Neutrophil (primary cell): ENCODE measurements around the gene NCCRP1.

Experiments
- H3K27ac ChIP-seq: fragments of 200-600 bp; sonication (generic); 2 replicates; pipeline ENCODE4 v1.5.1; 2016; ENCODE audit warnings: mild to moderate bottlenecking, moderate library complexity
- H3K27me3 ChIP-seq: fragments of 200-600 bp; sonication (generic); 2 replicates; pipeline ENCODE4 v1.6.0; 2016; ENCODE audit warnings: mild to moderate bottlenecking
- H3K36me3 ChIP-seq: fragments of 200-600 bp; sonication (generic); 2 replicates; pipeline ENCODE4 v1.5.1; 2017
- H3K4me1 ChIP-seq, 2 experiments: fragments of 200-600 bp in 1 of 2; sonication (generic) in 1 of 2; 1 replicate in 1 of 2; 2 replicates in 1 of 2; pipeline versions ENCODE4 v1.5.1 to v1.6.1; 2013 to 2016; ENCODE audit warnings: low read depth in 1 of 2, low read length in 1 of 2, mild to moderate bottlenecking in 1 of 2, moderate library complexity in 1 of 2; ENCODE audit not compliant: control insufficient read depth in 1 of 2, insufficient read depth in 1 of 2
- H3K4me3 ChIP-seq, 2 experiments: fragments of 200-600 bp in 1 of 2; sonication (generic) in 1 of 2; 1 replicate in 1 of 2; 2 replicates in 1 of 2; pipeline ENCODE4 v1.5.1; 2013 to 2016; ENCODE audit warnings: low read depth in 1 of 2, low read length in 1 of 2, mild to moderate bottlenecking in 1 of 2, moderate library complexity in 1 of 2
- H3K9me3 ChIP-seq: fragments of 200-600 bp; sonication (generic); 2 replicates; pipeline ENCODE4 v1.5.1; 2016
- TF ChIP-seq, protein P1 (sequence below): fragments of 200-600 bp; sonication (generic); IDR thresholded peaks from 2 replicates; pipeline ENCODE4 v1.5.1; 2016; ENCODE audit warnings: antibody characterized with exemption

Gene NCCRP1

GRCh38 chr19:39247701-39248664 lies 51.2 kb downstream of the NCCRP1 start:
- Histone ChIP-seq H3K27me3 (peaks cover 75% of the 10 kb centered on the region), H3K4me3 (no peak overlapping the region), H3K9me3 (no peaks in the 10 kb centered on the region), H3K27ac (no peak overlapping the region), H3K4me1 (no peaks in the 10 kb centered on the region), H3K36me3 (no peaks in the 10 kb centered on the region)
- TF ChIP-seq, protein P1, sequence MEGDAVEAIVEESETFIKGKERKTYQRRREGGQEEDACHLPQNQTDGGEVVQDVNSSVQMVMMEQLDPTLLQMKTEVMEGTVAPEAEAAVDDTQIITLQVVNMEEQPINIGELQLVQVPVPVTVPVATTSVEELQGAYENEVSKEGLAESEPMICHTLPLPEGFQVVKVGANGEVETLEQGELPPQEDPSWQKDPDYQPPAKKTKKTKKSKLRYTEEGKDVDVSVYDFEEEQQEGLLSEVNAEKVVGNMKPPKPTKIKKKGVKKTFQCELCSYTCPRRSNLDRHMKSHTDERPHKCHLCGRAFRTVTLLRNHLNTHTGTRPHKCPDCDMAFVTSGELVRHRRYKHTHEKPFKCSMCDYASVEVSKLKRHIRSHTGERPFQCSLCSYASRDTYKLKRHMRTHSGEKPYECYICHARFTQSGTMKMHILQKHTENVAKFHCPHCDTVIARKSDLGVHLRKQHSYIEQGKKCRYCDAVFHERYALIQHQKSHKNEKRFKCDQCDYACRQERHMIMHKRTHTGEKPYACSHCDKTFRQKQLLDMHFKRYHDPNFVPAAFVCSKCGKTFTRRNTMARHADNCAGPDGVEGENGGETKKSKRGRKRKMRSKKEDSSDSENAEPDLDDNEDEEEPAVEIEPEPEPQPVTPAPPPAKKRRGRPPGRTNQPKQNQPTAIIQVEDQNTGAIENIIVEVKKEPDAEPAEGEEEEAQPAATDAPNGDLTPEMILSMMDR = no peak

DNA sequence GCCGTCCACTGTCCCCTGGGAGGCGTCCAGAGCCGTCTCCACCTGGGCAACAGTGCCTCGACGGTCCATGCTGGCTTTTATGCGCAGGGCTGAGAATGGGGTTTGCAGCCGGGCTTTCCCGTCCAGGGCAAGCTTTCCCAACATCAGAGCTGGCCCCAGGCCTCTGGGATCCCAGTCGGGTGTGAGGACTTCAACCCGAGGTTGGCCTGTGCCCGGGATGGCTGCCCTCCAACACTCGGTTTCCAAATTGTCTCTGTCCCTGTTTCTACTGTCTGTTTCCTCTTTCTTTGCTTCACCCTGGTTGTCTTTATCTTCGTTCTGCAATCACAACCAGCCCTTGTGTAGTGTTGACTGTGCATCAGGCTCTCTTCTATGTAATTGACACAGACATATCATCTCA lies 52.0 kb downstream of the NCCRP1 start, which contains the start of gene IFNL4:
Gene IFNL4, minus strand, starts transcription at position 51 of the 400 bp plus-strand sequence.
- Histone ChIP-seq H3K36me3 (no peaks in the 10 kb centered on the region), H3K4me1 (no peaks in the 10 kb centered on the region), H3K27me3 (peaks cover 80% of the 10 kb centered on the region), H3K9me3 (no peaks in the 10 kb centered on the region), H3K4me3 (no peak within 1 kb of the TSS), H3K27ac (no peak within 1 kb of the TSS)
- TF ChIP-seq, protein P1 = no peak

- peaks cover 74% of the 10 kb centered on the region for H3K27me3 ChIP-seq
- no peak overlapping the region for H3K4me3 ChIP-seq
- H3K9me3 ChIP-seq = no peaks in the 10 kb centered on the region
- H3K27ac ChIP-seq = no peak overlapping the region
- TF ChIP-seq, protein P1 = no peak
- no peaks in the 10 kb centered on the region for H3K36me3 ChIP-seq
- no peaks in the 10 kb centered on the region for H3K4me1 ChIP-seq
Observed at GRCh38 chr19:39251081-39251480, 54.3 kb downstream of the NCCRP1 start.
